HG02884 (cell line): Measurements from ENCODE around the gene QRICH2.
"Not testable (repeated sequence)": the region's sequence is repeated elsewhere in the genome, so short reads cannot be mapped to it uniquely, and the experiment has no call there.

Experiments
- ATAC-seq: cut with Tn5 transposase; IDR thresholded peaks from one replicate; pipeline ENCODE4 v1.9.1; 2021; ENCODE audit warnings: mild to moderate bottlenecking, moderate library complexity; ENCODE audit not compliant: unreplicated experiment

Gene QRICH2

DNA sequence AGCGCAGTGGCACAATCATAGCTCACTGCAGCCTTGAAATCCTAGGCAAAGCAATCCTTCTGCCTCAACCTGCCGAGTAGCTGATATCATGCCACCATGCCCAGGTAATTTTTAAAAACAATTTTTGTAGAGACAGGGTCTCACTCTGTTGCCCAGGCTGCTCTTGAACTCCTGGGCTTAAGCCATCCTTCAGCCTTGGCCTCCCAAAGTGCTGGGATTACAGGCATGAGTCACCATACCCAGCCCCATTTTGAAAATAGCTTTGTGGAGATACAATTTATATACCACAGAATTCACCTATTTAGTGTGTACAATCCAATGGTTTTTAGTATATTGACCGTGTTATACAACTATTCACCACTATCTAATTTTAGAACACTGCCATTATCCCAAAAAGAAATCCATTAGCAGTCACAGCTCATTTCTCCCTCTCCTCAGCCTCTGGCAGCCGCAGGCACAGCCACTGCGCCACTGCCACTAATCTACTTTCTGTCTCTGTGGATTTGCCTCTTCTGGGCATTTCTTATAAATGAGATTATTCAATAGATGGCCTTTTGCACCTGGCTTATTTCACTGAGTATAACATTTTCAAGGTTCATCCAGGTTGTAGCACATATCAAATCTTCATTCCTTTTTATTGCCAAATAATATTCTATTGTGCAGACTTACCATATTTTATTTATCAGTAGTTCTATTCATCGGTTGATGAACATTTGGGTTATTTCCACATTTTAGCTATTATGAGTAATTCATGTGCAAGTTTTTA lies 74.3 kb downstream of the QRICH2 start:
- no peak for ATAC-seq

DNA sequence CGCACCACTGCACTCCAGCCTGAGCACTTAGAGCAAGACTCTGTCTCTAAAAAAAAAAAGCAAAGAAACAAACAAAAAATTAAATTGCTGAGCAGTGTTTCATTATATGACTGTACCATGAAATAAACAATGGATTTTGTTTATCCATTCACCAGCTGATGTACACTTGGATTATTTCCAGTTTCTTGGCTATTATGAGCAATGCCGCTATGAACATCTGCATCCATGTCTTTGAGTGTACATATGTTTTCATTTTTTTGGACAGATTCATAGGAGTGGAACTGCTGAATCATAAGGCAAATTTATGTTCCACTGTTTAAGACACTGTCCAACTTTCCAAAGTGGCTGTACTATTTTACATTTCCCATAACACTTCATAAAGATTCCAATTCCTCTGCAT lies 75.7 kb downstream of the QRICH2 start:
- ATAC-seq = no peak

DNA sequence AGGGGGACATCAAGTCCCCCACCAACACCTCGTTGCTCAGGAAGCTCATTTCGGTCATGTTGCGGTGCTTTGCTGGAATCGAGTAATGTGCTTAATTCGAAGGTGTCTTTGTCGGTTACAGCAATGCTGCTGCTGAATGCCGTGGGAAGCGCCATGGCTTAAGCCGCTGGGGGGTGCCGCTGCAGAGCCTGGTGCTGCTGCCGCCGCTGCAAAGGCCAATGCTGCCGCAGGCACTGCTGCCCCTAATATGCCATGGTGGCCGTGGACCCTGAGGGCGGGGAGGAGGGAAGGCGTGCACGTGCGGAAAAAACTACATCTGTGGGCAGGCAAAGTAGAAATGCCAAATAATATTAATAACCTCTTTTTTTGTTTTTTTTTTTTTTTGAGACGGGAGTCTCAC lies 81.3 kb downstream of the QRICH2 start:
- ATAC-seq = not testable (repeated sequence)

DNA sequence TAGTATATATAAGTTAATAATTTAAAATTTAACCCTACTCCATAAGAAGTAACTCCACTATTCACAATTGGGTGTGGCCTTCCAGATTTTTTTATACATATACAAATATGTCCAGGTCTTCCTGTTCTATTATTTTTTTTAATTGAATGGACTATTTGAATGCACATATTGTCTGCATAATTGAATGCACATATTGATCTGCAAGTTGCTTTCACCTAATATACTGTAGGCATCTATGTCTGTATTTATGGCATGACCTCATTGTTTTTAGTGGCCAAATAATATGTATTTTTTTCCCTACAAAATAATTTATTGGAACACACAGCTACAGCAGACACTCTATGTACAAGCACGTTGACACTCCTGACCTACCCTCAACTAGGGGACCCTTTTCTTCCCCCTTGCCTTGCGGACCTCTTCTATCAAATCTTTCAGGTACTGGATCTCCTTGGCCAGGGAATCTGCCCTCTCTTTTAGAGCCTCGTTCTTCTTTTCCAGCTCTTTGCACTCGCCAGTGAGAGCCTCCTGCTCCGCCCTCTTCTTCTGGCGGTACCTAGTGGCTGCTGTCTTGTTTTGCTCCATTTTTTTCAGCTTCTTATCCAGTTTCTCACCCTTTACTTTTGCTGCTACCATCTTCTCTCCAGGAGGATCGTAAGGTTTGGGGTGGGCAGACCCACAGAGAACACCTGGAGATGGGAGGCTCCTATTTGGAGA lies 82.5 kb downstream of the QRICH2 start:
- ATAC-seq = not testable (repeated sequence)
